HPDE6-E6E7 (cell line): Measurements from ENCODE around the gene CAMTA1.

Experiments used
- DNase-seq: peaks from one replicate; pipeline ENCODE4 v3.0.0; 2011; ENCODE audit warnings: missing footprints; ENCODE audit errors: extremely low spot score

CAMTA1 gene

GRCh38 chr1:7253988-7254587 lies 468.8 kb downstream of the CAMTA1 start:
- no peak for DNase-seq

GRCh38 chr1:7255303-7256058 lies 470.2 kb downstream of the CAMTA1 start:
- DNase-seq, result peak; percentile 21

DNA sequence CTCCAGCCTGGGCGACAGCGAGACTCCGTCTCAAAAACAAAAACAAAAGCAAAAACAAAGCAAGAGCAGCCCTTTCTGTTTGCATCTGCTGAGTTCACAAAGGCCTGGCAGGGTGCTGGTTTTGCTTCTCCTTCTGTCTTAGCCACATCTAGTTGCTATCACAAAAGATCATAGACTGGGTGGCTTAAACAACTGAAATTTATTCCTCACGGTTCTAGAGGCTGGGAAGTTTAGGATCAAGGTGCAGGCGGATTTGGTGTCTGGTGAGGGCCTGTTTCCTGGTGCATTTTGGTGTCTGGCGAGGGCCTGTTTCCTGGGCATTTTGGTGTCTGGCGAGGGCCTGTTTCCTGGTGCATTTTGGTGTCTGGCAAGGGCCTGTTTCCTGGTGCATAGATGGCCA lies 471.3 kb downstream of the CAMTA1 start:
- no peak for DNase-seq

GRCh38 chr1:7257225-7257624 lies 472.0 kb downstream of the CAMTA1 start:
- no peak for DNase-seq

DNA sequence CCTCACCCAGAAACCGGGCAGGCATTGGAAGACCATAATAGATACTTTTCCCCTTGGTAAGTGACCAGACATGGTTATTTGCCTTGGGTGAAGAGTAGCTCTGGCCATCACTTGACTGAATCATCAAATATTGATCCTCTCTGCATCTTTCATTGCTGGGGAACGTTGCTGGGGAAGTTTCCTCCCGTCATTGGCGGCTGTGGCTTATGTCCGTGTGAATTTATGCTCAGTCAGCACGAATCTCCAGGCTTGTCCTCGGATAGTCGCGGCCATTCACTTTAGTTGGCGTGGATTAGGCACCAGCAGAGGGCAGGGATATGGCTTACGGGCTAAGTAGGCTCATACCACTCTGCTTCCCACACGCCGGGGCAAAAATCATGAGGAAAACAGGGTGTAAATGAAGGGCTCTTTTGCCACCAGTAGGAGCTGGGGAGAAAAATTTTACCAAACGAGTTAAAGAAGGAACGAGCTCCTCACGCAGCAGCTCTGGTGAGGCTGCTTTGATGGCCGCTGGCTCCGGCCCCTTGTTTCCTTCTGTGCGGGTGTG lies 473.4 kb downstream of the CAMTA1 start:
- no peak for DNase-seq

GRCh38 chr1:7259955-7260354 lies 474.7 kb downstream of the CAMTA1 start:
- no peak for DNase-seq

- DNase-seq, result no peak
These were observed 476.2 kb downstream of the CAMTA1 start for GRCh38 chr1:7261490-7261889.

- DNase-seq, result no peak
These were observed 477.4 kb downstream of the CAMTA1 start for GRCh38 chr1:7262611-7263010.

GRCh38 chr1:7263021-7263960 lies 478.0 kb downstream of the CAMTA1 start:
- no peak for DNase-seq

GRCh38 chr1:7264101-7264500 lies 478.8 kb downstream of the CAMTA1 start:
- DNase-seq, result no peak

DNA sequence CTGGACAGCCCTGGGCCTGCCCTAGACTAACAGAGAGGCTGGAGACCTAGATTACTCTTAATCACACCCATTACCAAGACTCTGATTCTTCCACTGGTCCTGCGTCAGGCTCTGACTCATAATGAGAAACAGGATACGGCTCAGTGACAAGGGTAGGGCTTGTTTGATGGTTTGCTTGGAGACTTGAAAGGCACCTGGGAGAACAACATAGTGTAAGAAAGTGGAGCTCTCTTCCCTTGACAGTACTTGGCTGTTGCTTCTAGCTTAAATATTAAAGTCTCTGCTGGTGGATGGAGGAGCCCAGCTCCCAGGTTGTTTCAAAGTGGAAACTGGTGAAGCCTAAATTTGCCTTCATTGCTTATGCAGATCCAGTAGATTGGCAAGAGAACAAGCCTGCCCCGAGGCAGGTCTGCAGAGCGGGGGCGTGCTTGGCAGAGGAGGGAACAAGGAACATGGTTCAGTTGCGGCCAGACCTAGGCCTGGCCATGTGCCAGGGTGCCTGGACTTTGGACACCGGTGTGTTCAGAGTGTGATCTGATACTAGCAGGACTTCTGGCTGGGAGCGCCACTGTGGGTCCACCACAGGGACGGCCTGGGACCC lies 480.6 kb downstream of the CAMTA1 start:
- peak; percentile 95 for DNase-seq

DNA sequence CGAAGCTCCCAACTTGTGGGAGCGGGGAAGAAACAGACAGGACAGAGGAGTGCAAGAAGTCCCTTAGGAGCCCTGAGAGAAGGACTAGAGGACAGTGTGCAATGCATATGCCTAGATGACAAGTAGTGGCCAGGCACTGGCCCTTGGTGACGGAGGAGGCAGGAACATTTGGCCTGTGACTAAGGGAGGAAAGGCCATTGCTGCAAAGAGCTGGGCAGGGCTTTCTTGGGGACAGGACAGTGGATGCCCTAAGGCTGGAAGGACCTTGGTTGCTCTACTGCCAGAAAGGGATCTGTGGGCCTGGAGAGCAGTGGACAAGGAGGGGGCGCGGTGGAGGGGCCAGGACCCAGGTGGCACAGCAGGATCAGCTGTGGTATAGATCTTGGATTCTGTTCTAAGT lies 481.3 kb downstream of the CAMTA1 start:
- no peak for DNase-seq

DNA sequence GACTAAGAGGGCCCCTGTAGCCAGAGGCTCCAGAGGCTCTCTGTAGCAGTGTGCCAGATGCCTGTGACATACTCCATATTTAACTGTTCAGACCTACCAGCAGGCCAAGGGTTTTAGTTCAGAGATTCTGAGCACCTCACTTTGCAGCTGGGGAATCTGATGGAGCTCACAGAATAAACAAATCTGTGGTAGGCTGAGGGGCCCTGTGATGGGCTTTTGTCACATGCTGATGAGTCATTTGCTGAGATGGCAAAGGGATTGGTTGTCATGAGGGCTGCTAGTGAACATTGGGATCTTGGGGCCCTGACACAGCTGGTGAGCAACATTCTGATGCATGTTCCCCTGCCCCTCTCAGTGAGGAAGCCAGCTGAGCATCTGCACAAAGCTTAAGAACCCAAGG lies 482.2 kb downstream of the CAMTA1 start:
- DNase-seq, result no peak

GRCh38 chr1:7268983-7269382 lies 483.7 kb downstream of the CAMTA1 start:
- DNase-seq, result no peak

- no peak for DNase-seq
These were observed 484.3 kb downstream of the CAMTA1 start for GRCh38 chr1:7269525-7269924.

GRCh38 chr1:7274256-7274655 lies 489.0 kb downstream of the CAMTA1 start:
- no peak for DNase-seq

GRCh38 chr1:7278045-7278444 lies 492.8 kb downstream of the CAMTA1 start:
- DNase-seq, result no peak

DNA sequence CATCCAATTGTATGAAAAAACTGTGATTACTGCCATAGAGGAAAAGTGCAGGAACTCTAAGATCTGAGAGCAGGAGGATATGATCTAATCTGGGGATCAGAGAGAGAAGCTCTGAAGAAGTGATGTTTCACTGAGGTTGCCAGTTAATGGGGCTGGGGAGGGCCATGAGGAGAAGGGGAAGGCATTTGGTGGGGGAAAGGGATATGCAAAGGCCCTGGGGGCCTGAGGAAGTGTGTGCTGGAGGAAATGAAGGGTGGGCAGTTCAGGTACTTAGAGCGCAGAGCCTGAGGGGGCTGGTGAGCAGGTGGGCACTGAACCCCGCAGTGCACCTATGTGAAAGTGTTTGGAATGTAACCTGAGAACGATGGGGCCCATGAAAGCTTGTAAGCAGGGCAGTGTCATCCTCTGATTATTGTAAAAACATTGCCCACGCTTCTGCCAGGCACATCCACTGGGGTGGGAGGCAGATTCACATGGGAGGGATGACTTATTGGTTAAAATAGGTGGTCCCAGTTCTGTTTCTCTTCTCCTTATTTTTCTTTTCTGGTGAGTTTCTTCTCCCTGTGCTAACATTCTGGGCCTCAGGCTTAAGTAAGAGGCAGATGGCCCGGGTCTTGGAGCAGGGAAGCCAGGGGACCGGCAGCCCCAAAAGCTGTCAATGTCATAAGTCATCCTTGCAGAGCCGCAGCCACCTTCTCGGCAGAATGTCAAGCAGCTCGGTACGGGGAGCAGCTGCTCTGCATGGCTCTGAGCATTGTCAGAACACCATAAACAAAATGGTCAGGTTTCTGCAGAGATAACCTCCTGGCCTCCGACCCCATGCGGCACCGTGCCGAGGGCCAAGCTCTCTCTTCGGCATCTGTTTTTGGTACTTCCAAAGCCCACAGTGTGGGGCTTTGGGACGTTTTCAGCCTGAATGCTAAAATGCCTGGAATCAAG lies 493.8 kb downstream of the CAMTA1 start:
- no peak for DNase-seq

DNA sequence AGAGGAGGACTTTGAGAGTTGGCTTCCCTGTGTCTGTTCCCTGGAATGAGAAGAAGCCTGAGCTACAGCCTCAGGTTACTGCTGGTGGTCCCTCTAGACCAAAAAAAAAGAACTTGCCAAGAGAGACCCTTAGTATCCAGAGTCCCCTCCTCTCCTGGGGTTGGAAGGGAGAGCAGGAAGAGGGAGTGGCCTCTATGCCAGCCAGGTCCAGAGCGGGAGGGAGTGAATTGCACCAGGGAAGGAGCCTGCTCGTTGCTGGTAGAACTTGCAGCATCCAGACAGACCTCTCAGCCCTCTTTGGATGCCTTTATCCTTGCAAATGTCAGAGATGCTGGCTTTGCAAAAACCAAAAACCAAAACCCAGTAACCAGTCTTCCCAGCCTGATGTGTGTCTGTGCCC lies 494.5 kb downstream of the CAMTA1 start:
- no peak for DNase-seq

GRCh38 chr1:7280347-7280960 lies 495.2 kb downstream of the CAMTA1 start:
- DNase-seq, result no peak
